Esophagus (tissue), 2 donors: Measurements from ENCODE around the gene UBL4A. TPM values are rescaled to one million over a fixed set of nuclear protein-coding genes. Genes with fewer than 3 reads are reported as not detected.

Experiments
- H3K27ac ChIP-seq, 2 donors: one replicate each; pipeline ENCODE4 v1.5.1; 2013; ENCODE audit warnings: low read depth in 2 of 2, mild to moderate bottlenecking in 2 of 2, inconsistent platforms in 1 of 2, low read length in 1 of 2, moderate library complexity in 1 of 2
- H3K27me3 ChIP-seq, 2 donors: one replicate each; pipeline ENCODE4 v1.6.1; 2013; ENCODE audit warnings: low read length in 2 of 2, control low read depth in 1 of 2, mild to moderate bottlenecking in 1 of 2; ENCODE audit not compliant: insufficient read depth in 2 of 2, control insufficient read depth in 1 of 2
- H3K36me3 ChIP-seq, 2 donors: one replicate each; pipeline ENCODE4 v1.6.1; 2013; ENCODE audit warnings: low read length in 1 of 2; ENCODE audit not compliant: control insufficient read depth in 2 of 2, insufficient read depth in 2 of 2
- H3K4me1 ChIP-seq, 2 donors: one replicate each; pipeline ENCODE4 v1.6.1; 2013; ENCODE audit warnings: low read length in 1 of 2; ENCODE audit not compliant: control insufficient read depth in 2 of 2, insufficient read depth in 2 of 2
- H3K4me3 ChIP-seq, 2 donors: one replicate each; pipeline ENCODE4 v1.5.1; 2013; ENCODE audit warnings: low read length in 2 of 2, mild to moderate bottlenecking in 2 of 2, low read depth in 1 of 2, moderate library complexity in 1 of 2
- H3K9me3 ChIP-seq, 2 donors: one replicate each; pipeline ENCODE4 v1.6.1; 2013; ENCODE audit warnings: mild to moderate bottlenecking in 2 of 2, low read depth in 1 of 2, low read length in 1 of 2, moderate library complexity in 1 of 2; ENCODE audit not compliant: control insufficient read depth in 2 of 2, insufficient read depth in 1 of 2
- WGBS, 2 donors: extraction: QIAGEN DNeasy Blood & Tissue Kit; methylation state at CpG; one replicate each; pipeline ENCODE4 v1.1.7; 2013; 5-methylcytosine and 5-hydroxymethylcytosine counted together
- polyA plus RNA-seq, 2 donors: library from polyadenylated mRNA; stranded (reverse); fragments of 200-250 nt; gene quantifications; one replicate each; pipeline ENCODE4 v1.2.3, GENCODE V29; 2013
- donor health status: healthy with polysubstance abuse.
- donor health status: Bipolar disorder and iron deficiency.

The UBL4A gene
- polyA plus RNA-seq, 2 donors, result 15.4 to 28.5 TPM

DNA sequence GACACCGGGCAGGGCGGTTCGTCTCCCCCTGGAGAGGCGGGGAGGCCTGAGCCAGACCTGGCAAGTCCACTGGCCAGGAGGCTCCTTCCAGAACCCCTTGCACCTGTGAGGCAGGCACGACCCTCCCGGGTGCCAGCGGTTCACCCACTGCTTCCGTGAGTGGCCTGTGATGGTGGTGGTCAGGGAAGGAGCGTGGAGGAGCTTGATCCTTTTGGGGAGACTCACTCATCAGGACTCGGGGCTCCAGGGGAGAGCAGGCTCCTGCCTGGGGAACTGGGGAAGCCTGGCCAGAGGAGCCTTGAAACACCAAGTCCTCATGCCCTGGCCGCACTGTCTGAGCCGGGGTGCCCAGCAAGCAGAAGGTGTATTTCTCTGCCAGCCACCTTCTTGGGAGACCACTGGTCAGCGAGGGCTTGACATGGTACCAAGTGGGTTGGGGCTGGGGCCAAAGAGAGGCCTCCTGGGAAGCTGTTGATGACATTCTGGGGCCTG lies 41.6 kb downstream of the UBL4A start:
- H3K4me3 ChIP-seq, result peak overlapping the region; percentile 42 to 66
- H3K27me3 ChIP-seq, result no peaks in the 10 kb centered on the region
- H3K9me3 ChIP-seq, result no peaks in the 10 kb centered on the region
- WGBS, 2 donors, result 56 to 73% methylated on average over 13 of the region's 13 CpGs
- peaks cover 0 to 23% of the 10 kb centered on the region in 2 donors for H3K36me3 ChIP-seq
- peak overlapping the region; percentile 60 to 89 for H3K27ac ChIP-seq
- peaks cover 7 to 8% of the 10 kb centered on the region in 2 donors for H3K4me1 ChIP-seq

DNA sequence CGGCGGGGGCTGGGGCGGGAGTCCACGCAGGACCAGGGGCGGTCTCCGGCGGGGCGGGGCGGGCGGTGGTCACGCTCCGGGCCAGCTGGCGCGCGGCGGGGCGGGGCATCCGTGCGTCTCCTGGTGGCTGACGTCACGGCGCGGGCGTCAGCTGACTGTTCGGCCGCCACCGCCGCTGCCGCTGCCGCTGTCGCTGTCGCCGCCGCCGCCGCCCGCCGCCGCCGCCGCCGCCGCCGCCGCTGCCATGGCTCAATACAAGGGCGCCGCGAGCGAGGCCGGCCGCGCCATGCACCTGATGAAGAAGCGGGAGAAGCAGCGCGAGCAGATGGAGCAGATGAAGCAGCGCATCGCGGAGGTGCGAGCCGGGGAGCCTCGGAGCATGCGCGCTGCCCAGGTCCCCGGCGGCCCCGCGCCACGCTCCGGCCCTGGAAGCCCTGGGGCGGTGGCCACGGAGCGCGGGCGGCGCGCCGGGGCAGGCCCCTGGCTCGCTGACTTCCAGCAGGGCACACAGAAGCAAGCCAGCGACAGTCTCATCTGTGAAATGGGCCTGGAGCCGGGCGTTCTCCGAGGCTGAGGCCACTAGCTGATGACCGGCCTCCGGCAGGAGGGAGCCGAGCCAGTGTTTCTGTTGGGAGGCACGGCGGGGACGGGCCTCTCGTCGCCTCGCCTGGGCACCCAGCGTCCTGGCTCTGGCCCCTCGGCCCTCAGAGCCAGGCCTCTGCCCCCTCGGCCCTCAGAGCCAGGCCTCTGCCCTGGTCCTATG lies 42.2 kb downstream of the UBL4A start, which contains the start of gene FAM50A:
Gene FAM50A, plus strand, starts transcription at position 150 of the 763 bp plus-strand sequence. Its CDS starts 95 bp downstream, at position 245.
- peaks cover 0 to 20% of the 10 kb centered on the region in 2 donors for H3K36me3 ChIP-seq
- H3K9me3 ChIP-seq, result no peaks in the 10 kb centered on the region
- H3K27me3 ChIP-seq, result no peaks in the 10 kb centered on the region
- H3K27ac ChIP-seq, result peak within 1 kb of the TSS; percentile 78 to 89
- peak within 1 kb of the TSS; percentile 42 to 66 for H3K4me3 ChIP-seq
- H3K4me1 ChIP-seq, result peaks cover 7 to 8% of the 10 kb centered on the region in 2 donors
- 1 to 27% methylated on average over 34 to 94 of the region's 94 CpGs for WGBS, 2 donors

DNA sequence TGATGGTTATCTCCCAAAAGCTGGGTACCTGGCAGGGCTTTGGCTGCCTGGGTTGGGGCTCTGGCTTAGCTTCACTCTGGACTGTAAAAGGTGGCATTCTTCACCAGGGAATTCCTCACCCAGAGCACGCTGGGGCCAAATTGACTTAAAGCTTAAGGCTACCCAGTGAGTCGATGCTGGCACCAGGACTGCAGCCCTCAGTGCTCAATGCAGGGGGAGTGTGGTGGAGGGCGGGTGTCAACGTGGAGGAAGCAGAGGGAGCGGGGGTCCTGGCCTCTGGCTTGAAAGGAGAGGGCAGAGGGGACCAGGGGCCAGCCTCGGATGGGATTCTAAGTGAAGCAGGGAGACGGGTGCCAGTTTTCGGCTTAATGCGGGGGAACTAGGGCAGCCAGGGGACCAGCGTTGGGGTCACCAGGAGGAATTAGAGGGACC lies 42.9 kb downstream of the UBL4A start:
- H3K4me3 ChIP-seq, result peak overlapping the region in 1 of 2 donors; percentile 42
- no peaks in the 10 kb centered on the region for H3K27me3 ChIP-seq
- no peaks in the 10 kb centered on the region for H3K9me3 ChIP-seq
- H3K27ac ChIP-seq, result peak overlapping the region; percentile 78 to 80
- peaks cover 0 to 17% of the 10 kb centered on the region in 2 donors for H3K36me3 ChIP-seq
- WGBS, 2 donors, result 25 to 27% methylated on average over 10 of the region's 10 CpGs
- H3K4me1 ChIP-seq, result peaks cover 7 to 8% of the 10 kb centered on the region in 2 donors

DNA sequence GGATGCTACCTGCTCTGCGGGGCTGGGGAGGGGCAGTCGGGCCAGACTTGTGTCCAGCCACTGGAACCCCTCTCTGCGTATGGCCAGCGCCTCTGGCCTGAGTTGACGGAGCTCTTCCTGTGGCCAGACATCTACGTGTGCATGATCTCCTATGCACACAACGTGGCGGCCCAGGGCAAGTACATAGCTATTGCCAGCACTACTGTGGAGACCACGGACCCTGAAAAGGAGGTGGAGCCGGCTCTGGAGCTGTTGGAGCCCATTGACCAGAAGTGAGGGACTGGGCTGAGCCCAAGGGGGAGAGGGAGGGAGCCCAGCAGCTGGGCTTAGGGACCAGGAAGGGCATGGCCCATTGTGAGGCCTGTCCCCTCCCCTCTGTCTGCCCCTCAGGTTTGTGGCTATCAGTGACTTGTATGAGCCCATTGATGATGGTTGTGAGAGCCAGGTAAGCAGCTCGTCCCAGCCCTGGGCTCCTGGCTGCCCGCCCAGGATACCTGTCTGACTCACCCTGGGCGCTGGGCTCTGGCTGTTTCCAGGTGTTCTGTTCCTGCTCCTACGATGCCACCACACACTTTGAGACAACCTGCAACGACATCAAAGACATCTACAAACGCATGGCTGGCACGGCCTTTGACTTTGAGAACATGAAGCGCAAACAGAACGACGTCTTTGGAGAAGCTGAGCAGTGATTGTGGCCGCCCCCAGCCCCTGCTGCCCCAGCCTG lies 44.3 kb downstream of the UBL4A start:
- 62 to 73% methylated on average over 21 of the region's 21 CpGs for WGBS, 2 donors
- Histone ChIP-seq H3K27ac (peak overlapping the region in 1 of 2 donors; percentile 17), H3K36me3 (peaks cover 0 to 16% of the 10 kb centered on the region in 2 donors), H3K4me1 (peaks cover 7 to 10% of the 10 kb centered on the region in 2 donors), H3K27me3 (no peaks in the 10 kb centered on the region), H3K4me3 (no peak overlapping the region), H3K9me3 (no peaks in the 10 kb centered on the region)

DNA sequence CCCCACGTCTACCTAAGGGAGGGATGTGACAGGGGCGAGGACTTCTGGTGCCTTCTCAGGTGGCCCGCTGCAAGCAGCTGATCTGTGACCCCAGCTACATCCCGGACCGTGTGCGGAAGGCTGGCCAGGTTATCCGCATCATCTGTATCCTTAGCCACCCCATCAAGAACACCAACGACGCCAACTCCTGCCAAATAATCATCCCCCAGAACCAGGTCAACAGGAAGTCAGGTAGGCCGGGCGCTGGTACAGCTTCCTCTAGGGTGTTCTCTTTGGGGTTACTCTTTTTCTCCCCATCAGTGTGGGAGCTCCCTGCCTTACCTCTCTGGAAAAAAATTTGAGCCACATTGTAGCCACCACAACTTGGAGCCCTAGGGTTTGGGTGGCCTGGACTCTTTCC lies 44.9 kb downstream of the UBL4A start:
- H3K36me3 ChIP-seq, result peaks cover 0 to 16% of the 10 kb centered on the region in 2 donors
- no peaks in the 10 kb centered on the region for H3K27me3 ChIP-seq
- no peak overlapping the region for H3K4me3 ChIP-seq
- peaks cover 7 to 10% of the 10 kb centered on the region in 2 donors for H3K4me1 ChIP-seq
- no peak overlapping the region for H3K27ac ChIP-seq
- H3K9me3 ChIP-seq, result no peaks in the 10 kb centered on the region
- 77 to 85% methylated on average over 11 of the region's 11 CpGs for WGBS, 2 donors

DNA sequence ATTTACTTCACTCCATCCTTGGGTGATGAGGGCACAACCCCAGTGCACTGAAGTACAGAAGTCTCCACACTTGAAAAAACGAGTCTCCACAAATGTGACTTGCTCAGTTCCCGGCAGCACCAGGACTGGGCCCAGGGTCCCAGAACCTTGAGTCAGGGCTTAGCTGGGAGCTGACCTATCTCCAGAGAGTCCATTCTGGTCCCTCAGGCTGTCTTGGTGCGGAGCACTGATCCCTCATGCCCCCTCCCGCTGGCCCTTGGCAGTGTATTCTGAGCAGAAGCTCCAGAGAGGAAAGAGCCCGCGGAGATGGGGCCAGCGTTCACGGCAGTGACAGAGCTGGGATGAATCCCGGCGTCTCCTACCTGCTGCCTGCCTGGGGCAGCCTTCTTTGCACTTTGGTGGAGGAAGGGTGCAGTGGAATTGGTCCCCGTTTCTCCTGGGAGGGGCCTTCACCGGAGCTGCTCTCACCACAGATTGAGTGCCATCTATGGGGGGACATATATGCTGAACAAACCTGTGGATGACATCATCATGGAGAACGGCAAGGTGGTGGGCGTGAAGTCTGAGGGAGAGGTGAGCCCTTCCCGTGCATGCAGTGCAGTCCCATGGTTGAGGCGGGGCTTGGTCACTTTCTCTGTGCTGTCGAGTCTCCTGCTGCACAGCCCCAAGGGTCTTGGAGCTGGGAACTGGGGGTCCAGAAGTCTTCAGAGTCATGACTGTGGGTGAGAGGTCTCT lies 45.6 kb downstream of the UBL4A start:
- Histone ChIP-seq H3K27ac (no peak overlapping the region), H3K9me3 (no peaks in the 10 kb centered on the region), H3K36me3 (peaks cover 0 to 16% of the 10 kb centered on the region in 2 donors), H3K4me1 (peaks cover 7 to 10% of the 10 kb centered on the region in 2 donors), H3K4me3 (no peak overlapping the region), H3K27me3 (no peaks in the 10 kb centered on the region)
- 81 to 83% methylated on average over 17 of the region's 17 CpGs for WGBS, 2 donors

DNA sequence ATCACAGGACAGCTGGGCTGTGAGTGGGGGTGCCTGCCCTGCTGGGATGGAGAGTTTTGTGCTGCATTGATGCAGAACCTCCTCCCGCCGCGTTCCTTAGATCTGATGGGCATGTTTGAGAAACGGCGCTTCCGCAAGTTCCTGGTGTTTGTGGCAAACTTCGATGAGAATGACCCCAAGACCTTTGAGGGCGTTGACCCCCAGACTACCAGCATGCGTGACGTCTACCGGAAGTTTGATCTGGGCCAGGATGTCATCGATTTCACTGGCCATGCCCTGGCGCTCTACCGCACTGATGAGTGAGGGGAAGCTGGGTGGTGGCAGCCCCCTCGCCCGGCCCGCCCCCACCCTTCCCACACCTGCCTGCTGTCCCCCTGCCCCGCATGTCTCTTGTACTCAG lies 46.6 kb downstream of the UBL4A start:
- H3K4me1 ChIP-seq, result peaks cover 7 to 8% of the 10 kb centered on the region in 2 donors

DNA sequence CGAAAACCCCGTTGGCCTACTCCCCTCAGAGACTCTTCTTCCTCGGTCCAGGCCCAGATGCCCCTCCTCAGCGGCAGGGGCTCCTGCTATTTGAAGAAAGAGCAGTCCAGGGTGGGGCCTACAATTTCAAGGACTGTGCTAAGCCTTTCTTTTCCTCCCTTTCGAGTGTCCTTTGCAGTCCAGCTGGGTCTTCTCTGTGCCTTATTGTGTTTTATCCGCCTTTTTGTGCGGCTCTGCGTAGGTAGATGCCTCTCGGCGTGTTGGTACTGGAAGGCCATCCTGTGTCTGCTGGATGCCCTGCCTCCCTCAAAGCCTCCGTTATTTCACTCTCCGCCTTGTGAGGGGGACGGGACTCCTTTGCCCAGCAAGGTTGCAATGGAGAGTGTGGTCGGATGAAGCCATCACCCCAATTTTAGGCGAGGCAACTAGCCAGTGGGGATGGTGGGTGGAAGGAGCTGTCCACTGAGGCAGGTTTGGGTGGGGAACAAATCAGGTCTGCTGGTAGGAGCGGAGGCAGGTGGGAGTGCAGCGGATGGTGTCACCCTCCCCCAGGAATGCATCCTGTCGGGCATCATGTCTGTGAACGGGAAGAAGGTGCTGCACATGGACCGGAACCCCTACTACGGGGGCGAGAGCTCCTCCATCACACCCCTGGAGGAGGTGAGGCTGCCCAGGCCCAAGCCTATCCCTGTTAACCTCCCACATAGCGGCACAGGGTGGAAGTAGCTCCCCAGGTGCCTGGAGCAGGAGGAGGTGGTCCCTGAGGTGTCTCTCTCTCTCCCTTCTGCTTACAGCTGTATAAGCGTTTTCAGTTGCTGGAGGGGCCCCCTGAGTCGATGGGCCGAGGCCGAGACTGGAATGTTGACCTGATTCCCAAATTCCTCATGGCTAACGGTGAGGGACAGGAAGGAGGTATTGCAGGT lies 48.2 kb downstream of the UBL4A start:
- H3K4me1 ChIP-seq, result peaks cover 2 to 5% of the 10 kb centered on the region in 2 donors

More for the DNA sequence above, 46.6 kb downstream of the UBL4A start:
- WGBS, 2 donors, result 88 to 92% methylated on average over 18 of the region's 18 CpGs
- Histone ChIP-seq H3K27me3 (no peaks in the 10 kb centered on the region), H3K4me3 (no peak overlapping the region), H3K9me3 (no peaks in the 10 kb centered on the region), H3K27ac (no peak overlapping the region), H3K36me3 (peaks cover 0 to 24% of the 10 kb centered on the region in 2 donors)

More for the DNA sequence above, 48.2 kb downstream of the UBL4A start:
- Histone ChIP-seq H3K9me3 (no peaks in the 10 kb centered on the region), H3K4me3 (peak overlapping the region; percentile 49 to 78), H3K27ac (no peak overlapping the region), H3K27me3 (no peaks in the 10 kb centered on the region), H3K36me3 (peaks cover 0 to 33% of the 10 kb centered on the region in 2 donors)
- WGBS, 2 donors, result 34 to 63% methylated on average over 28 of the region's 28 CpGs
